Testis (tissue), 2 donors: ENCODE data around the gene SNX3.

Source experiments
- POLR2A ChIP-seq: fragments of 450-650 bp; IDR thresholded peaks from one replicate; pipeline ENCODE4 v1.6.1; 2017; ENCODE audit warnings: antibody characterized with exemption, mild to moderate bottlenecking, moderate library complexity
- TF ChIP-seq, protein P1 (sequence below), 3 experiments: fragments of 450-650 bp in 2 of 3; fragments of 200-600 bp in 1 of 3; sonication (generic) in 1 of 3; IDR thresholded peaks; one replicate each; pipeline ENCODE4 v1.5.1; 2016 to 2019; ENCODE audit warnings: antibody characterized with exemption in 3 of 3, mild to moderate bottlenecking in 2 of 3, moderate library complexity in 1 of 3

DNA sequence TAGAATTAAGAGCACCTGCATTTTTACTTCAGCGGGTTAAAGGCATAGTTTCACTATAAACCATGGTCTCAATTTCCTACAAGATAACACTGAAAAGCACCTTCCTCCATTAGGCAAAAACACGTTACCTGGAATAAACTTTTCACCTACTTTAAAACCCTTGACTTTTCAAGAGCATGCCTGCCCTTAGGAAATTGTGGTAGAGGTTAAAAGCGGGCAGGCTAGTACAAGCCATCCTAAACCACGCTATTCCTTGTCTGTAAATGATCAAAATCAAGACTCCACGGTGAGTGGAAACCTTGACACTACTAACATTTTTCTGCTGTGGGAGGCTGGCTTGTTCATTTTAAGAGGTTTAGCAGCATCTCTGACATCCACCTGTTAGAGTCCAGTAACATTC lies 51.1 kb downstream of the SNX3 start:
- TF ChIP-seq, protein P1, sequence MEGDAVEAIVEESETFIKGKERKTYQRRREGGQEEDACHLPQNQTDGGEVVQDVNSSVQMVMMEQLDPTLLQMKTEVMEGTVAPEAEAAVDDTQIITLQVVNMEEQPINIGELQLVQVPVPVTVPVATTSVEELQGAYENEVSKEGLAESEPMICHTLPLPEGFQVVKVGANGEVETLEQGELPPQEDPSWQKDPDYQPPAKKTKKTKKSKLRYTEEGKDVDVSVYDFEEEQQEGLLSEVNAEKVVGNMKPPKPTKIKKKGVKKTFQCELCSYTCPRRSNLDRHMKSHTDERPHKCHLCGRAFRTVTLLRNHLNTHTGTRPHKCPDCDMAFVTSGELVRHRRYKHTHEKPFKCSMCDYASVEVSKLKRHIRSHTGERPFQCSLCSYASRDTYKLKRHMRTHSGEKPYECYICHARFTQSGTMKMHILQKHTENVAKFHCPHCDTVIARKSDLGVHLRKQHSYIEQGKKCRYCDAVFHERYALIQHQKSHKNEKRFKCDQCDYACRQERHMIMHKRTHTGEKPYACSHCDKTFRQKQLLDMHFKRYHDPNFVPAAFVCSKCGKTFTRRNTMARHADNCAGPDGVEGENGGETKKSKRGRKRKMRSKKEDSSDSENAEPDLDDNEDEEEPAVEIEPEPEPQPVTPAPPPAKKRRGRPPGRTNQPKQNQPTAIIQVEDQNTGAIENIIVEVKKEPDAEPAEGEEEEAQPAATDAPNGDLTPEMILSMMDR (IDR thresholded peaks at IDR 0.05), result no peak
- TF ChIP-seq POLR2A, result no peak
